ENCODE results near the gene SEMA4D.

GRCh38 chr9:89368978-89369377, 128.9 kb downstream of the SEMA4D start:
- TF ChIP-seq YY1 (IDR thresholded peaks at IDR 0.05; ENCODE audit: low read depth), result no peak
- TF ChIP-seq MAX (IDR thresholded peaks at IDR 0.05), result no peak
- TF ChIP-seq REST (IDR thresholded peaks at IDR 0.05; ENCODE audit: low read depth), result no peak
- no peak for TF ChIP-seq CEBPB (IDR thresholded peaks at IDR 0.05)

Measured in Ishikawa (cell line).